ENCODE data around the gene CABCOCO1. TPM values are rescaled to one million over a fixed set of nuclear protein-coding genes. Genes with fewer than 3 reads are reported as not detected.
A peak's percentile ranks its signal among the peaks of the same experiment; 100 is the strongest.

CABCOCO1 gene
- total RNA-seq, 2 experiments from 2014 or later: not detected

DNA sequence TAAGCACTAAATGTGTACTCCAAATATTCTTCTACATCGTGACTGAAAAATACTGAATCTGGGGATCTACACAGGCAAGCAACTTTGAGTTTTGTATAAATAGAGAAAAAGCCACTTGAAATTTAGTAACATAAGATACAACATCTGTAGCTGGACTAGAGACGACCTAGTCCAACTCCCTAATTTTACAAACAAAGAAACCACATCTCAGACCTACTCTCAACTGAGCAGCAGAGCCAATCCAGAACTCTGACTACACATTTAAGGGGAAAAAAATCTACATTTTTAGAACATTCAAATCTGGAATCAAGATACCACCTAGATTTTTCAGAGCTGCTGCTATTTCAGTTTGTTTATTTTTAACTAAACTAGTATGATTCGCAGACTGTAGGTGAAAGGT is 88.9 kb downstream of the CABCOCO1 start:
- CTCF ChIA-PET: interaction anchor here (0.5 to 4.3 kb wide), 27 partner anchors 10 to 565 kb away, joined by 3 to 30 read pairs (median 4); no protein-coding TSS in a partner anchor
- DNase-seq: no peak
- Mint-ChIP-seq H3K4me3 (no peak overlapping the region), H3K36me3 (ENCODE audit: low read depth) (no peaks in the 10 kb centered on the region), H3K9me3 (no peaks in the 10 kb centered on the region), H3K4me1 (ENCODE audit: low read depth) (peaks cover 38% of the 10 kb centered on the region), H3K27me3 (ENCODE audit: low read depth) (no peaks in the 10 kb centered on the region), H3K27ac (no peak overlapping the region)
- intact Hi-C loops (cut with micrococcal nuclease): loop anchor here (1.0 to 10.0 kb wide), 9 partner anchors 68 to 676 kb away; no protein-coding TSS in a partner anchor

DNA sequence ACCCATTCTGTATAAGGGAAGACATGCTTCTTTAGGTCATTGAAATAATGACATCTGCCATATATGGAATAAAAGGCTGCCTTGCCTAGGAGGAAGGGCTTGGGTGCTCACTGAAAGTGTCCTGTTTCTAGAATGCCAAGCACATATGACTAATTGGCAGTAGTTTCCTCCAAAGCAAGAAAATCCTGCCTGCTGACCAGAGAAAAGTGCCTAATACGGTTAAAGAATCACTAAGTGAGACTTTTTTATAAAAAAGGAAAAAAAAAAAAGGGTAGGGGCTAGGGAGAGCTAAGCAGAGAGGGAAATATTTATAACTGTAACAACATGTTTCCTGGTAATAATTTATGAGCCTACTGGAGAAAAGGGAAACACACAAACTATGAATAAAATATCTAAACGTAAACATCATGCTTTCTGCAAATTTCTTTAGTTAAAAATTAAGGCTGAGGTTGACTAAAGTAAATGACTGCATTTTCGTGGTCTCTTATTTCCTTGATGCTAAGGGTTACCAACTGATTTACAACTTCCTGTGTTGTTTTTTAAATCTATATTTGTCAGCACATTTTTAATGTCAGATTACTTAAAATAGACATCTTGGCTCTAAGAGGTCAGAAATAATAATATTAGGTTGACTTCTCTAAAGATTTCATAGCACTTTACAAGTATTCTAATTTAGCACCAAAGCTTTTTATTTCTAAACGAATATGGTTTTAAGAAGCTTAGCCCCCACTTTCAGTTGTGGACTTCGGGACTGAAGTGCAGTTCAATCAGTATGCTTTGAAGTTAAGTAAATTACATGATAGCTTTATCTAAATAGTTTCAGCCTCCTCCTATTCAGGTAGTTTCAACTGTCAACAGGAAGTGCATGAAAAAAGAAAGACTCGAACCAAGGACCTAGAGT is 89.6 kb downstream of the CABCOCO1 start:
- peaks cover 38% of the 10 kb centered on the region for H3K4me1 Mint-ChIP-seq (ENCODE audit: low read depth)
- H3K9me3 Mint-ChIP-seq: no peaks in the 10 kb centered on the region

DNA sequence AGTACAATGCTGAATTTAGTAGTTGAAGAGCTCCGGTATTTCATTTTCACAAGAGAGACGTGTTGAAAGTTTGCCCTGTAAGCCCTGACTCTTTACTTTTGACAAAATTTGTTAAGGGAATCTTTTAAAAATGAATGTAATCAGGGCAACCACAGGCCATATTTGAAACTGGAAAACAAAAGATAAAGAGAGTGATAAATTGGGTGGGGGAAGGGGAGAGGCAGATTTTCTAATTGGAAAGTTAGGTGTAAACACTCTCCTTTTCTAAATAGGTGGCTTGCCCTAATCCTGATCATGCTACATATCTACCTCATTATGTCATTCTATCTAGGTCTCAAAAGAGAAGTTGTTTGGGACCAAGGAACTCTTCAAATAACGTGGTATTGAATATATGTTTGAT is 90.7 kb downstream of the CABCOCO1 start:
- peaks cover 38% of the 10 kb centered on the region for H3K4me1 Mint-ChIP-seq (ENCODE audit: low read depth)
- H3K27me3 Mint-ChIP-seq (ENCODE audit: low read depth): no peaks in the 10 kb centered on the region
- H3K27ac Mint-ChIP-seq: no peak overlapping the region
- no peaks in the 10 kb centered on the region for H3K36me3 Mint-ChIP-seq (ENCODE audit: low read depth)
- CTCF ChIA-PET: interaction anchor here (0.9 to 4.3 kb wide), 4 partner anchors 10 to 126 kb away, joined by 3 to 30 read pairs (median 3); no protein-coding TSS in a partner anchor
- intact Hi-C loops (cut with micrococcal nuclease): loop anchor here (5.0 to 10.0 kb wide), 3 partner anchors 281 to 674 kb away; no protein-coding TSS in a partner anchor
- H3K9me3 Mint-ChIP-seq: no peaks in the 10 kb centered on the region
- DNase-seq: no peak
- no peak overlapping the region for H3K4me3 Mint-ChIP-seq

More for the DNA sequence above, 89.6 kb downstream of the CABCOCO1 start:
- peak overlapping the region; percentile 1 for H3K27ac Mint-ChIP-seq
- H3K27me3 Mint-ChIP-seq (ENCODE audit: low read depth): no peaks in the 10 kb centered on the region
- intact Hi-C loops (cut with micrococcal nuclease): loop anchor here (1.0 to 10.0 kb wide), 4 partner anchors 8 to 675 kb away; no protein-coding TSS in a partner anchor
- no peak for DNase-seq
- H3K4me3 Mint-ChIP-seq: no peak overlapping the region
- CTCF ChIA-PET: interaction anchor here (0.9 to 4.3 kb wide), 12 partner anchors 11 to 147 kb away, joined by 3 to 30 read pairs (median 5); no protein-coding TSS in a partner anchor
- no peaks in the 10 kb centered on the region for H3K36me3 Mint-ChIP-seq (ENCODE audit: low read depth)

DNA sequence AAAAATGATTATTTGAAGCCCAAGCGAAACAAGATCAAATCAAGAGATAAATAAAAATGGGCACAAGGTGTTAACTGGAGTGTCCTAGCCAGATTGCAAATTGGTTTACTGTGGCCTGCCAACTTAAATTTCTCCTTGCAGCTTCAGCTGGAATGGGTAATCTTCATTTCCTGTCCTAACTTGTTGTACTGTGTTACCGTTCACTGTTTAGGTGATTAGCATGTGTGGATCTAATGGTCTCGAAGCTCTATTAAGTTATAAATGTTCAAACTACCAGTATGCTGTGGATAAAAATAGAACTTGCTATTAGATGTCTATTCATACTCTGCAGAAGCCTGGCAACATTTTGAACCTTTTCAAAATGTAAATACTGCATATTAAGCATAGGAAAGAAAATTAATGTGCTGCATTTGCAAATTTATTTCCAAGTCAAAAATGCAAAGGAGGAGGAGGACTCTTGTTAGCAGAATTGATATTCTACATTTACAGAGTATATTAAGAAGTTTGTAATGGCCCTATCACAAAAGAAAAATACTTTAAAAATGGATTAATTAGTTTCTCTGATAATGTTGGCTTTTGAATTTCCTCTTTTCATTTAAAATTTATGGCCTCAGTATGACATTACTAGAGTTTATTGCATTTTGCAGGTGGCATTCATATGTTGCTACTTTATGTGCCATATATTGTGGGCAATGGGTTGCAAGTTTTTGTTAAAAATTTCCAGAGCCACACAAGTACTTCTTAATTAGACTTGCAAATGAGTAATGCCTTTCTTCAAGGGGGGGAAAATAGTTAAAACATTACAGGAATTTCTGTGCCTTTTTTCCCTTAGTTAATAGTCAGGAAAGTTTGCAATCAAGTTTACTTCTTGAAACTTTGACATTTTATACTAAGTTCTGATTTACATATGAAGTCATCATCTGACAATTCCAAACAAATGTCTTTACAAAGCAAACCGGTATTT is 92.1 kb downstream of the CABCOCO1 start:
- intact Hi-C loops (cut with micrococcal nuclease): loop anchor here (5.0 to 10.0 kb wide), 3 partner anchors 280 to 672 kb away; no protein-coding TSS in a partner anchor
- H3K27me3 Mint-ChIP-seq (ENCODE audit: low read depth): no peaks in the 10 kb centered on the region
- no peak overlapping the region for H3K4me3 Mint-ChIP-seq
- H3K36me3 Mint-ChIP-seq (ENCODE audit: low read depth): no peaks in the 10 kb centered on the region
- CTCF ChIA-PET: no interaction called here
- no peak for DNase-seq
- H3K4me1 Mint-ChIP-seq (ENCODE audit: low read depth): peaks cover 38% of the 10 kb centered on the region
- no peaks in the 10 kb centered on the region for H3K9me3 Mint-ChIP-seq
- no peak overlapping the region for H3K27ac Mint-ChIP-seq

DNA sequence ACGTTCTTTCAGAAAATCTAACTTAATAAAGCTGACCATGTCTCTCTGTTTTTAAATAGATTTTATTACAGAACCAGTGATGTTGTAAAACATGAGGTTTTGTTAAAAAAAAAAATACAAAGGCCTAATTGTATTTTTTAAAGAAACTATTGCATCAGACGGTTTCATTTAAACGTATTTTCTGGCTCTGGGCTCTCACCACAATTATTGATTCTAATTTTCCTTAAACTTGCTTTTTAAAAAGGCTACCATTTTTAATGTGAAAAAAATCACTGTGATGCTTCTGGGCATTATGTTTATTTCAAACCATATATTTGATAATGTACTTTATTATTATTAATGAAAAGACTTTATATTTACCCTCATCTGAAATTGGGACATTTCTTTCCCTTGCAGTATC is 94.3 kb downstream of the CABCOCO1 start:
- H3K27me3 Mint-ChIP-seq (ENCODE audit: low read depth): no peaks in the 10 kb centered on the region
- intact Hi-C loops (cut with micrococcal nuclease): loop anchor here (10.0 kb wide), 1 partner anchor 278 kb away; no protein-coding TSS in a partner anchor
- no peak overlapping the region for H3K4me3 Mint-ChIP-seq
- CTCF ChIA-PET: interaction anchor here (0.7 to 1.1 kb wide), 3 partner anchors 12 to 139 kb away, joined by 3 read pairs; no protein-coding TSS in a partner anchor
- no peak overlapping the region for H3K27ac Mint-ChIP-seq
- H3K9me3 Mint-ChIP-seq: no peaks in the 10 kb centered on the region
- H3K36me3 Mint-ChIP-seq (ENCODE audit: low read depth): no peaks in the 10 kb centered on the region
- no peak for DNase-seq
- peaks cover 28% of the 10 kb centered on the region for H3K4me1 Mint-ChIP-seq (ENCODE audit: low read depth)

DNA sequence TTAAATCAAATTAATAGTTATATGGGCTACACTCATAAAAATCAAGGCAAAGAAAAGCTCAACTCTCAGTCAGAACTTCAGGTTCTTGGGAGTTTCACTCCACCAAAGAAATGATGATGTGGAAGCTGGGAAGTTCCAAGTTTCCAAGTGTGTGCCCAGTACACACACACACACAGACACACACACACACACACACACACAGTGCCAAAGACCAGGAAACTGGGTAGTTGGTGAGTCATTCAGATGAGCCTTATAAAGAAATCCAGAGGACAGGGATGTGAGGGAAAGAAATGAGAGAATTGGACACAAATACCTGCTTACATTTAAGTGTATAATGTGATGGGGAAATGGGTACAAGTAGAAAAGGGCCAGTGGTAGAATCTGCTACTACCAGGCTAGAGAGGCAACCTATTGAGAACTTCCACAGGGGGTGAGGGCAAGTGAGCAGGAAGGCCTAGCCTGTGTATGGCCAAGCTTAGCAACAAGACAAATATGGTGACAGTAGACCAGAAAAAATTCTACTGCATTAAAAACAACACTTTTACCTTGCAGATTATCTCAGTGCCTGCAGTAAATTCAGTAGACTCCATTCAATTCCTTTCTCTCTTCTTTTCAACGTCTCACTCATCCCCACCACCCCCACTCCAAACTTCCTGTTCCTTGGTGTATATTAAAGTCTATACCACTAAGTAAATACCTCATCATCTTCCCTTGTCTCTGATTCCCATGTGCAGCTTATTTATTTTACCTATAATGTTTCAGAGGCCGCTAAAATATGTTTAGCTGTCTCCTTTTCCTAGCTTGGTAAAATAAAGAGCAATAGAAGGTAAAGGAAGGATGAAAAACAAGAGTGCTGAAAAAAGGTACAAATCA is 95.0 kb downstream of the CABCOCO1 start:
- no peak overlapping the region for H3K4me3 Mint-ChIP-seq
- no peak overlapping the region for H3K27ac Mint-ChIP-seq
- no peaks in the 10 kb centered on the region for H3K9me3 Mint-ChIP-seq
- no peaks in the 10 kb centered on the region for H3K36me3 Mint-ChIP-seq (ENCODE audit: low read depth)
- H3K27me3 Mint-ChIP-seq (ENCODE audit: low read depth): no peaks in the 10 kb centered on the region
- peaks cover 20% of the 10 kb centered on the region for H3K4me1 Mint-ChIP-seq (ENCODE audit: low read depth)
- no peak for DNase-seq
- CTCF ChIA-PET: interaction anchor here (0.7 to 1.2 kb wide), 2 partner anchors 20 to 138 kb away, joined by 3 read pairs; no protein-coding TSS in a partner anchor
- intact Hi-C loops (cut with micrococcal nuclease): loop anchor here (10.0 kb wide), 1 partner anchor 277 kb away; no protein-coding TSS in a partner anchor

DNA sequence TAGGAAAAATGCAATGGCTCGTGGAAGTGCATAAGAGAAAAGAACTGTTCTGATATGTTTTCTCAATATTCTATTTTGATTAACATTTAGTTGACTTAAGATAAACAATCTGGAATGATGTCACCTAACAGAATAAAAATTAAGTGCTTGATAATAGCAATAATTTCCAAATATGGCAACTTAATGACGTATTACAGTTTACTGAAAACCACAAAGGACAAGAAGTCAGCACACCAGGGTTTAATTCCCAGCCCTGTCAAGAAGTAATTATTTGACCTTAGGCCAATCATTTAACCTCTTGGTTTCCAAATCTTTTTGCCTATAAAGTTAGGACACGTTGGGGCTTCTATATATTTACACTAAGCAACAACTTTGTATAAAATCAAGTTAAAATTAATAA is 95.7 kb downstream of the CABCOCO1 start:
- H3K36me3 Mint-ChIP-seq (ENCODE audit: low read depth): no peaks in the 10 kb centered on the region
- no peak overlapping the region for H3K27ac Mint-ChIP-seq
- H3K4me1 Mint-ChIP-seq (ENCODE audit: low read depth): peaks cover 17% of the 10 kb centered on the region
- no peaks in the 10 kb centered on the region for H3K27me3 Mint-ChIP-seq (ENCODE audit: low read depth)
- CTCF ChIA-PET: interaction anchor here (1.2 kb wide), 1 partner anchor 19 kb away, joined by 3 read pairs; no protein-coding TSS in a partner anchor
- no peak overlapping the region for H3K4me3 Mint-ChIP-seq
- intact Hi-C loops (cut with micrococcal nuclease): loop anchor here (10.0 kb wide), 1 partner anchor 276 kb away; no protein-coding TSS in a partner anchor
- DNase-seq: no peak
- no peaks in the 10 kb centered on the region for H3K9me3 Mint-ChIP-seq

DNA sequence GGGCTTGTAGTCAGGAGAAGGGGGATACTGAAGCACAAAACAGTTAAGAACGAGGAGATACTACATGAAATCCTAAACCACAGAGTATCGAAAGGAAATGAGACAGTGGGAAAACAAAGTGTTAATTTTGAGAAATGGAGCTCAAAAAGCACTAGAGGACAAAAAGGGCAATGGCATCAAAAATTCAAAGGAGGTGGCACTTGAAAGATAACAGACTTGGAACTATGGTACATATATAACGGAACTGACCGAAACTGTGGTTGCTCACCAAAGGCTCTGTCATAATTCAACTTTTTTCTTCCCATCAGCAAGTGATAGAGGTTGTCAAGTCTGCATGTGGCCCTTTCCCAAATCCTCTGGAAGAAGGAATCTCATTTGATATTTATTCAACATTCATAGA is 97.0 kb downstream of the CABCOCO1 start:
- Mint-ChIP-seq H3K4me1 (ENCODE audit: low read depth) (peaks cover 12% of the 10 kb centered on the region), H3K27me3 (ENCODE audit: low read depth) (no peaks in the 10 kb centered on the region), H3K36me3 (ENCODE audit: low read depth) (no peaks in the 10 kb centered on the region), H3K27ac (no peak overlapping the region), H3K4me3 (no peak overlapping the region), H3K9me3 (no peaks in the 10 kb centered on the region)
- DNase-seq: no peak
- CTCF ChIA-PET: no interaction called here
- intact Hi-C loops (cut with micrococcal nuclease): loop anchor here (1.0 to 10.0 kb wide), 2 partner anchors 7 to 275 kb away; no protein-coding TSS in a partner anchor

DNA sequence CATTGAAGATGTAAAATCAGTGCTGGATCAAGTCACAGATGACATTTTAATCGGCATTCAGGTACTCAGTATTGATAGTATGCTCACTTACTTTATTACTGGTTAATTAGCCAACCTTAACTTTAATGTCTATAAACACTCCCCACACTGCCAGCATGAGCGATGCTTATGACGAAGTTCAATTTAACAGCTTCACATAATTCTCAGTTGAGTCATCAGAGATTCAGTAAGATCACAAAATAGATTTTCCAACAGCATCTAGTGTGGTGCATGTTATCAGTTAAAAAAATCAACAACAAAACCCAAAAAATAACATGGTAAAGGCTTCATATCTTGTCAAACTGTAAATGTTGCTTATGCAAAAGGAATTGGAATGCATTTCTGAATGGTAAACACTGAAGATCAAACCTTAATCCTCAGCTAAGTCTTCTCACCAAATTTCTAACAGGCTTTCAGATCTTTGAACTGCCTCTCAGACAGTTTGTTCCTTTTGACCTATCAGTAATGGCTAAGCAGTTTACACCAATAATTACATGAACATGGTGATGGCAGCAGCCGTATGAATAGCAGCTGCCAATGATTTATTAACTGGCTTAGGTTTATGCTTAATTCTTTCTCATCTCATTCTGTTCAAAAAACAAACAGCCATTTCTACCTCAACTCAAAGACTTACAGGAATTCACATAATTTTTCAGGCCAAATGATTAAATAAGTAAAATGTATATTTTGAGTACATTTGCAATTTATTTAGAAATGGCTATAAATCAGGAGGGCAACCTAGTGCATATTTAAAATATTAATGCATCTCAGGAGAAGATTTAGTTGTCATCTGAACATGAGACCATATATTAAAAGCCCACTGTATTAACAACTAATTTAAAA is 98.5 kb downstream of the CABCOCO1 start:
- H3K4me1 Mint-ChIP-seq (ENCODE audit: low read depth): peaks cover 17% of the 10 kb centered on the region
- H3K27me3 Mint-ChIP-seq (ENCODE audit: low read depth): no peaks in the 10 kb centered on the region
- CTCF ChIA-PET: interaction anchor here (5.6 kb wide), 1 partner anchor 10 kb away, joined by 30 read pairs; no protein-coding TSS in a partner anchor
- no peaks in the 10 kb centered on the region for H3K9me3 Mint-ChIP-seq
- no peak overlapping the region for H3K27ac Mint-ChIP-seq
- no peaks in the 10 kb centered on the region for H3K36me3 Mint-ChIP-seq (ENCODE audit: low read depth)
- H3K4me3 Mint-ChIP-seq: no peak overlapping the region
- DNase-seq: no peak
- intact Hi-C loops (cut with micrococcal nuclease): loop anchor here (1.0 kb wide), 1 partner anchor 9 kb away; no protein-coding TSS in a partner anchor

DNA sequence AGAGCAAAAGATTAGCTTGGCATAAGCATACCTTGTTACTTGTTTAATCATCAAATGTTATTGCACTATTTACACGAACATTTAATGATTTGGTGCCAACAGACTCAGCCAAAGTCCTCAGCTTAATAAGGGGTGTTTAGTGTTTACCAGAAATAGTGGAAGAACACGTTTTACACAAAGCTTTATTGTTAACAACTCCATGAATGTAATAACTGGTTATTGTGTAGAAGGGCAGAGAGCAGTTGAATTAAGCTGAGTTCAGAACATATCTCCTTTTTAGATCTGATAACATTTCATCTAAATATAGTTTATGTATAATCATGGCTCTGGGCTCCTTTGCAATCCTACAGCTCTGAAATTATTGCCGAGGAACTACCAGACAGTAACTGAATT is 99.1 kb downstream of the CABCOCO1 start:
- Mint-ChIP-seq H3K9me3 (no peaks in the 10 kb centered on the region), H3K4me1 (ENCODE audit: low read depth) (peaks cover 17% of the 10 kb centered on the region), H3K36me3 (ENCODE audit: low read depth) (no peaks in the 10 kb centered on the region), H3K27me3 (ENCODE audit: low read depth) (no peaks in the 10 kb centered on the region), H3K4me3 (no peak overlapping the region), H3K27ac (no peak overlapping the region)
- intact Hi-C loops (cut with micrococcal nuclease): no loop called here
- no peak for DNase-seq
- CTCF ChIA-PET: interaction anchor here (5.6 kb wide), 1 partner anchor 11 kb away, joined by 30 read pairs; no protein-coding TSS in a partner anchor

All from activated naive CD4-positive, alpha-beta T cell treated with anti-CD3 and anti-CD28 coated beads for 36 hours (primary cell).